Coronary artery (tissue), 2 donors: ENCODE data around the gene DPH2.

ENCODE experiments used
- DNase-seq: peaks from one replicate; pipeline ENCODE4 v3.0.0-alpha.2; 2017; ENCODE audit warnings: low spot score
- H3K27ac ChIP-seq, 2 donors: fragments of 200-600 bp; sonication (generic); one replicate each; pipeline ENCODE4 v1.5.1; 2016 to 2019
- H3K4me3 ChIP-seq: fragments of 200-600 bp; sonication (generic); 2 replicates; pipeline ENCODE4 v1.5.1; 2016; ENCODE audit warnings: mild to moderate bottlenecking, moderate library complexity
- TF ChIP-seq, protein P1 (sequence below): fragments of 200-600 bp; sonication (generic); IDR thresholded peaks from one replicate; pipeline ENCODE4 v1.5.1; 2019; ENCODE audit warnings: antibody characterized with exemption

DPH2 gene

DNA sequence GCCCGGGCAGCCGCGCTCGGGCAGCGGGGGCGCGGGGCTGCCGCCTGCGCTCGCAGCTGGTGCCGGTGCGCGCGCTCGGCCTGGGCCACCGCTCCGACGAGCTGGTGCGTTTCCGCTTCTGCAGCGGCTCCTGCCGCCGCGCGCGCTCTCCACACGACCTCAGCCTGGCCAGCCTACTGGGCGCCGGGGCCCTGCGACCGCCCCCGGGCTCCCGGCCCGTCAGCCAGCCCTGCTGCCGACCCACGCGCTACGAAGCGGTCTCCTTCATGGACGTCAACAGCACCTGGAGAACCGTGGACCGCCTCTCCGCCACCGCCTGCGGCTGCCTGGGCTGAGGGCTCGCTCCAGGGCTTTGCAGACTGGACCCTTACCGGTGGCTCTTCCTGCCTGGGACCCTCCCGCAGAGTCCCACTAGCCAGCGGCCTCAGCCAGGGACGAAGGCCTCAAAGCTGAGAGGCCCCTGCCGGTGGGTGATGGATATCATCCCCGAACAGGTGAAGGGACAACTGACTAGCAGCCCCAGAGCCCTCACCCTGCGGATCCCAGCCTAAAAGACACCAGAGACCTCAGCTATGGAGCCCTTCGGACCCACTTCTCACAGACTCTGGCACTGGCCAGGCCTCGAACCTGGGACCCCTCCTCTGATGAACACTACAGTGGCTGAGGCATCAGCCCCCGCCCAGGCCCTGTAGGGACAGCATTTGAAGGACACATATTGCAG is 33.2 kb upstream of the DPH2 start:
- TF ChIP-seq, protein P1, sequence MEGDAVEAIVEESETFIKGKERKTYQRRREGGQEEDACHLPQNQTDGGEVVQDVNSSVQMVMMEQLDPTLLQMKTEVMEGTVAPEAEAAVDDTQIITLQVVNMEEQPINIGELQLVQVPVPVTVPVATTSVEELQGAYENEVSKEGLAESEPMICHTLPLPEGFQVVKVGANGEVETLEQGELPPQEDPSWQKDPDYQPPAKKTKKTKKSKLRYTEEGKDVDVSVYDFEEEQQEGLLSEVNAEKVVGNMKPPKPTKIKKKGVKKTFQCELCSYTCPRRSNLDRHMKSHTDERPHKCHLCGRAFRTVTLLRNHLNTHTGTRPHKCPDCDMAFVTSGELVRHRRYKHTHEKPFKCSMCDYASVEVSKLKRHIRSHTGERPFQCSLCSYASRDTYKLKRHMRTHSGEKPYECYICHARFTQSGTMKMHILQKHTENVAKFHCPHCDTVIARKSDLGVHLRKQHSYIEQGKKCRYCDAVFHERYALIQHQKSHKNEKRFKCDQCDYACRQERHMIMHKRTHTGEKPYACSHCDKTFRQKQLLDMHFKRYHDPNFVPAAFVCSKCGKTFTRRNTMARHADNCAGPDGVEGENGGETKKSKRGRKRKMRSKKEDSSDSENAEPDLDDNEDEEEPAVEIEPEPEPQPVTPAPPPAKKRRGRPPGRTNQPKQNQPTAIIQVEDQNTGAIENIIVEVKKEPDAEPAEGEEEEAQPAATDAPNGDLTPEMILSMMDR = no peak
- no peak overlapping the region for H3K27ac ChIP-seq

DNA sequence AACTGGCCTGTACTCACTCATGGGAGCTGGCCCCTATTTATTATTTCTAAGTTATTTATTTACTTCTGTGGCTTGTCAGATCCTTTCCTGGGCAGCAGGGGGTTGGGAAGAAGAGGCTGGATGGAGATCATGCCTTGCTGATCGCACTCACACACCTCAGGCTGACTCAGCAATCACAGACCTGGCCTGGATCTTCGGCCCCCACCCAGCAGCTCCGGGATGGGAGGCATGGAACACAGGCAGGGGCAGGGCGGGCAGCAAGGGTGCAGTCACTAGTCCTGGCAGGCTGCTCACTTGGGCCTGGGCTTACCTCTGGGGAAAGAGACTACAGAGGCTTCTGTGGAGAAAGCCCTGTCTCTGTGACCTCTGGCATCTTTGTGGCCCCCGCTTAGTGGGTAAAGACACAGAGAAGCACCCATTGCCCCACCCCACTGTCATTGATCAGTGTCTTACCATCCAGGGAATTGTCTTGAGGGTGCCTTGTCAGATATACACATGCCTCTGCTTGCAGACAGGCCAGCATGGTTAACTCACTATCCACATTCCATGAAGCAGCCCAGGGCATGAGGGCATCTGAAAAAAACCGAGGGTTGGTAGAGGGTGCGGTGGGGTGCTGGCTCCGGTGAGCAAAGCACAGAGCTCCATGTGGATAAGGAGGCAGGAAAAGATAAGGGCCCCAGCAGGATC is 32.5 kb upstream of the DPH2 start:
- TF ChIP-seq, protein P1 = no peak
- Histone ChIP-seq H3K4me3 (no peak overlapping the region), H3K27ac (no peak overlapping the region)
- DNase-seq = no peak

More for the DNA sequence above, 33.2 kb upstream of the DPH2 start:
- DNase-seq = no peak
- H3K4me3 ChIP-seq = peak overlapping the region; percentile 68

DNA sequence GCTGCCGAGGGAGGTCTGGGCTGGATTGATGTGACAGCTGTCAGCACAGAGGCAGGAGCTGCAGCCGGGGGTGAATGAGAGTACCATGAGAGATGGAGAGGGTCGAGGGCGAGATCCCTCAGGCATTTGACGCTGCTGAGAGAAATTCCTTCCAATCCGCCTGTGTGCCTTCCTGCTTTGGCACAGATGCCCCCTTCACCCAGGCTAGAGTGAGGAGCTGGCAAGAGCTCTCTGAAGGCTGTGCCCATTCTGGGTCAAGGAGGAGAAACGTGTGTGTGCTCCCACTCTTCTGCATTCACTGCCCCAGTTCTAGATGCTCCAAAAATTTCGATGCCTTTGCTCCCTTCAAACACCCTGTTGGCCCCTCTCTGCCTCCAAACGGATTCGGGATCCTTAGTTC is 31.4 kb upstream of the DPH2 start:
- TF ChIP-seq, protein P1 = no peak
- no peak for DNase-seq
- no peak overlapping the region for H3K27ac ChIP-seq
- no peak overlapping the region for H3K4me3 ChIP-seq

DNA sequence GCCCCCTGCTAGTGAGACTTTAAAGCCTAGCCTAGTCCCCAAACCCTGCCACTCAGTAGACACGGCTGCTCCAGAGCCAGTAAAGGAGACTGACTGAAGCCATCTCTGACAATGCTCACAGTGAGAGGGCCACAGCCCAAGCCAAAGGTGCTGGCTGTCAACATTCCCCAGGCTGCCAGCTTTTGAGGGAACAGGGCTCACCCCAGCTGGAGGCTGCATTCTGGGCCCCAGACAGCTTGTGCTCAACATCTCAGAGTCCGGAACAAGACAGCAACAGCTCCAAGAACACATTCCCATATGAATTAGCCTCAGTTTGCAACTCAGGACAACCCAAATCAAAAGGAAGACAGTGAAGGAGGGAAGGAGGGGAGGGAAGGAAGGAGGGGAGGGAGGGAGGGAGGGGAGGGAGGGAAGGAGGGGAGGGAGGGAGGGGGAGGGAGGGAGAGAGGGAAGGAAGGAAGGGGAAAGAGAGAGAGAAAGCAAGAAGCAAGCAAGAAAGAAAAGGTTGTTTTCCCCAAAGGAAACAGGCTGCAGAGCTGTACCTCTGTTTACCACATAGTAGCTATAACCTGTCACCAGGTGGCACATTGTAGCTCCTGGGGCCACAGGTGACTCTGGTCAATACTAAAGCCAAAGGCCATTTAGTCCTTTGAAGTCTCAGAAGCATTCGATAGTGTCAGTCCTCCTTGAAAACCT is 30.8 kb upstream of the DPH2 start:
- H3K27ac ChIP-seq = no peak overlapping the region
- TF ChIP-seq, protein P1 = no peak
- no peak overlapping the region for H3K4me3 ChIP-seq
- no peak for DNase-seq

DNA sequence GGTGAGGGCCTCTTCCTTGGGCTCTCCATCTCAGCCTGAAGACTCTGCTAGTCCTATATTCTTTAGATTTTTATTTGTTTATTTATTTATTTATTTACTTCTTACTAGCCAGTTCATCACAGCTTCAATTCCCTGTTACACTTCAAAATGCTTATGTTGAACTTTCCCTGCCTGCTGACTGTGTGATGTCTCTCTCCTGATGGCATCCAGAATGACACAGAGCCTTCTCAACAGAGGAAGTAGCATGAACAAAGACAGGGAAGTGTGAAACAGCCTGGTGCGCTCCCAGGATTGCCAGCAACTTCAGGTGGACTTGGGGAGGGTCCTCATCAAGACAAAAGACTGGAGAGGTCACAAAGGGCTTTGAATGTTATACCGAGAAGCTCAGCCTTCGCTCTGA is 27.4 kb upstream of the DPH2 start:
- H3K4me3 ChIP-seq = no peak overlapping the region
- TF ChIP-seq, protein P1 = no peak
- DNase-seq = no peak
- no peak overlapping the region for H3K27ac ChIP-seq

DNA sequence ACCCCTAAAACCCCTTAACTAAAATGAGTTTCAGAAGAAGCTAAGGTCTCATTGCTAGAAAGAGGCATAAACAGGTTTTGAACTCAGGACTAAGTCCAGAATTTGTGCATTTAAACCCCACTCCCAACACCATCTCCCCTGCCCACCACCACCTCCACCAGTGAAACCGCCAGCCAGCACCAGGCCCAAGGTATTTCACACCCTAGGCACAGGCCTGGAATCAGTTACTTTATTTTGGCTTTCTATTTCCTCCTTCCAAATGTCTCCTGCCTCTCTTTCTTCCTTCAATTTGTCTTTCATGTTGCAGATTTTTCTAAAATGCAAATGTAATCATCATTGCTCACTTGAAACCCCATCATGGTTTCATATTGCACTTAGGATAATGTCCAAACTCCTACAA is 24.9 kb upstream of the DPH2 start:
- H3K27ac ChIP-seq = no peak overlapping the region
- no peak overlapping the region for H3K4me3 ChIP-seq
- DNase-seq = no peak
- TF ChIP-seq, protein P1 = no peak
